Tongue (tissue), 2 donors: ENCODE data around the gene MDGA2. TPM values are rescaled to one million over a fixed set of nuclear protein-coding genes. Genes with fewer than 3 reads are reported as not detected.

Source experiments
- DNase-seq: peaks from one replicate; pipeline ENCODE4 v3.0.0-alpha.2; 2015
- total RNA-seq: library from RNA; depleted of rRNA; stranded (reverse); fragments of >200 nt; gene quantifications from one replicate; pipeline ENCODE4 v1.2.3, GENCODE V29; 2014

Gene MDGA2
- total RNA-seq, 1 donor from 2014 or later, result 1.0 TPM

DNA sequence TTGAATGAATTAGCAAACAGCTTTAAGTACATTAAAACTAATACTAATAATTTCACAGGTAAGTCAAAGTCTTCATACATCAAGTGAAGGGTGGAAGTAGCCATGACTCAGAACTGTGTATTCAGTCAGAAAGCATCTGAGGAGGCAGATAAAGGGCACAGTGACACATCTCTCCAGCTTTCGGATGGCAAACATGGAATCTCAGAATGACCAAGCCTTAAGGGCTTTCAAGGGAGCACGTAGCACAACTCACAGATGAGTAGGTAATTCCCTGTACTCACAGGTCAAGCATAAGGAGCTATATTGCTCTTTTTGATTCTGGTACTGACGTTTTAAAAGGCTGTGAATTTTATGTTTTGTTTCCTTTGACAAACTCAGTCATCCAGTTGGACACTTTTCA, 56.0 kb downstream of the MDGA2 start:
- no peak for DNase-seq

DNA sequence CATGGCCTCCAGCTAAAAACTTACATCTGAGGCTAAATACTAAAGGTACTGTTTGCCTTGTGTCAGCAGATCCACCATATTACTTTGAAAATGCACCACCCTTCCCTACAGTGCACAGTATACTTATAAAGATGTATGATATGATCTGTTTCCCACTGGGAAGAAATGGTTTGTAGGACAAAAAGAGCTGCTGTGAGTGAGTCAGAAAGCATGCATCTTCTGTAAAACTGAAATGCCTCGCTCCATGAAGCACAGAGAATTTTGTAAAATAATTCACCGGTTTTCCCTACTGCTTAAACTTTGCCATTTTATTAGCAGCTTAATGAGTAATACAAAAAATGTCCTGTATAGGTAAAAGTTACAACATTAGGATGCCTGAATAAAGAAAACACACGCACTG, 68.8 kb downstream of the MDGA2 start:
- DNase-seq, result no peak

DNA sequence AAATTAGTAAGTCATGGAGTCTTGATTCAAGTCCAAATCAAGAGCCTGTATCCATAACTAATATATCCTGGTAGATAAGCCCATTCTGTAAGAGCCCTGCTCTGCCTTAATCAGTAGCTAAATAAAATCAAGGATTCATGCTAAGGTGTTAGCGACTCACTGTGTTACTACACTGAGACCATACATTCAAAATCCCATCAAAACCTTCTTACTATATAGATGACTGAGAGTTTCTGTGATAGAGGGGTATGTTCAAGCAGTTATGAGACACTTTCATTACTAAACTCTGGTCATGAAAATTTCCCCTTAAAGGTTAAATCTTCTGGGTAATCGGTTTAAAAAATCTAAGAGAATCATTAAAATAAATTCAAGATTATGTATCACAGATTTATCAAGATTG, 78.5 kb downstream of the MDGA2 start:
- no peak for DNase-seq

DNA sequence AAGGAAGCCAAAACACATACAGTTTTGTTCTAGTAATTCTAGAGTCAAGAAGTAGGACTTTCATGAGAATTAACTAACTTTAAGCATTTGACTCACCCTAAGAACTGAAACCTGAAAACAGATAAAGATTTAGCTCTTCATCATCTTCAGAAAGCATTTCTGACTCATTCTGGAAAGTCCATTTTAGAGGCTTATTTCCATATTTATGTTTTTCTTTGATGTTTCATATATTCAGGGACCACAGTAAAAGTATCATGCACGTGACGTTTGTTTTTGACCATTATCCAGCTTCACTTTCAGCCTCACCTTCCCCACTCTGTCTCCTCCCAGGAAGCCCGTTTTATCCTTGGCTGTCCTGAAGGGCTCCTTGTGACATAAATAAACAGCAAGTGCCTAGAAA, 79.2 kb downstream of the MDGA2 start:
- no peak for DNase-seq

DNA sequence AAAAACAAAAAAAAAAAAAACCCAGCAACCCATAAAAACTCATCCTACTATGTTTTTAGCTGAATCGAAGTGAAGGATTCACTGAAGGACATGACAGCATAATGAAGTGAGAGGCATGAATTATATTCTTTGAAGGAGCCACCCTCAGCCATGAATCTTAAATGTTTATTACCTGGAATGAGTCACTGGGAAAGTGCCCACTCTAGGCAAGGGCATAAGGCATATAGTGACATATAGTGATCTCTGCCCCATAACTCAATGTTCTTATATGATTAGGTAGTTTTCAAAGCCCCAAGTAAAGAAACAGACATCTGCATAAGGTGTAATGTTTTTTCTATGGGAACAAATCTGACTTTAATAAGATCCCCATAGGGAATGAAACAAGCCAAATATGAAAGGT, 79.9 kb downstream of the MDGA2 start:
- no peak for DNase-seq

DNA sequence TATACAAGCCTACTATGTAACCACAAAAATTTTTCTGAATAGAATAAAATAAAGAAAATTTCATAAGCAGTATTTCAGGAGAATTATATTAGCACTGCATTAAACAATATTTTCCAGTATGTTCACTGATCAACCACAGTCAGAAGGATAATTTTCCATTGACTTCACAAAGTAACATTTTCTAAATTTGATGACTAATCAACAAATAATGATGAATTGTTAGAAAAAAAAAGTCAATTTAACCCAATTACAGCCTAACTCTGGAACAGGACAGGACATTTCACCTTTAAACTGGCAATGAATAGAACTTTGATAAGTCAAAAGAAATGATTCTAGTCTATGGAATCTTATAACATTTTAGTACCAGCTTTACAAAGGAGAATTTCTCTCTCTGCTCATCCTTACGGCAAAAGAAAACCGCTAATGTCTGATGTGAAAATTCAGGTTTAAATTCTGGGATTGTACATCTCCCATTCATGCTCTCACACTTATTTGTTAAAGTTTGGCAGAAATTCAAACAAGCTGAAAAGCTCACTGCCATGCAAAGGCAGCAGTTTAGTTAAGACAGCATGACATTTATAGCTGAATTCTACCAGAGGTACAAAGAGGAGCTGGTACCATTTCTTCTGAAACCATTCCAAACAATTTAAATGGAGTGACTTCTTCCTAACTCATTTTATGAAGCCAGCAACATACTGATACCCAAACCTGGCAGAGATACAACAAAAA, 84.5 kb downstream of the MDGA2 start:
- DNase-seq, result no peak

DNA sequence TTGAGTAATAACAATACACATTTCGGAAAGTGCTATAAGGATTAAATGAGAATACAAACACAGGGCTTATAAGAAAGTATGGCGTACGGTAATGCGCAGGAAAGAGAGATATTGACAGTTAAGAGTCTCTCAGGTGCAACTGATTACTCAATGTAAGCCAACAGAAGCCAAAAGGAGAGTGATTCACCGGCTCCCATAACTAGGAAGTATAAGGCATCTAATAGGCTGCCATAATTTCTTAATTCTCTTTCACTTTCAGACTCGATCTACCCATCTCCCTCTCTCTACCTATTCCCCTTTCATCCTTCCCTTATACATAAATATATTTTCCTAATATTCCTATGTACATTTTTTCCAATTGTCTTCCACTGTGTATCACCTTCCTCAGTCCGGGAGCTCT, 90.0 kb downstream of the MDGA2 start:
- DNase-seq, result no peak

DNA sequence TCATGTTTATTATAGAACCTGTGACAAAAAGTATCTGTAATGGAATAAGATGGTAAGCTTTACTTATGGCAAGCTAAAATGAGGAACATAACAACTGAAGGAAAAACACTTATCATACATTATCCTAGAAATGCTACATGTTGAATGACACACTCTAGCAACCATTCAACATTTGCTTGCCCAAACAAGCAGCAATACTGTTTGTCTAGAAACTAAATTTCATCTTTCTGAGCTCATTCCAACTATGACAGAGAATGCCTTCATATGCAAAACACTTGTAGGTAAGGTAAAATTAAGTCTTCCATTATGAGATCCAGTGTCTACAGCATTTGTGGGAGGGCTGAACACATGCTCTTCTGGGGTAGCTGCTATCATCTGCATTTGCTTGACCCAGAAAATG, 108.1 kb downstream of the MDGA2 start:
- DNase-seq, result no peak

DNA sequence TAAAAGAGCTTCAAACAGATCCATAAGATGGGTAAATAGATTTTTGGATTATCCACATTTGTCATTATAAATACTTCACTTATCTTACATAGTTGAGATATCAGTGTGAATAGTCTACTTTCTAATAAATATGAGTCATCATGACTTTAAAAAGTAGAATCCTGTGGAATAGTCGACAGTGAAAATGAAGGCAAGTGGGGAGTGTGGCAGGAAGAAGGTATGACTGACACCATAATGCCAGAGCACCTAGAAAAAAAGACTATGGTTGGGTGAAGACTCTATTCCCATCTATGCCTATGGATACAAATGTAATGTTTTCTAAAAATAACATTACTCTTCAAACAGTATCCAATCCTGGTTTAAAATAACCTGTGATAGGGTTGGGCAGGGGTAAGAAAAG, 117.5 kb downstream of the MDGA2 start:
- no peak for DNase-seq

DNA sequence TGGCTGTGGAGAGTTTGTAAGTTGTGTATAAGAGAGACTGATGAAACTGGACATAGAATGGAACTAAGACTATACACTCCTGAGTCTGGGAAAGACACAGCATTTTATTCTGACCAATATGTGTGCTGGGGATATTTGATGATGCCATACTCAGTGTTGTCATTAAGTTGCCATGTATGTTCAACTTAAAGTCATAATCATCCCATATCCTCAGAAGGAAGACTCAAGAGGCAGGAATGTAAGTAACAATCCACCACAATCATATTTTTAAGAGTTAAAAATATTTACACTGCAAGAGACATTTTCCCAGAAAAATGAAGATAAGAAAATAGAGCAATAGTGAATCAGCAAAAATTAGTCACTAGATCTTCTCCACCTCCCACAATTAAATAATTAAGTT, 120.1 kb downstream of the MDGA2 start:
- no peak for DNase-seq

DNA sequence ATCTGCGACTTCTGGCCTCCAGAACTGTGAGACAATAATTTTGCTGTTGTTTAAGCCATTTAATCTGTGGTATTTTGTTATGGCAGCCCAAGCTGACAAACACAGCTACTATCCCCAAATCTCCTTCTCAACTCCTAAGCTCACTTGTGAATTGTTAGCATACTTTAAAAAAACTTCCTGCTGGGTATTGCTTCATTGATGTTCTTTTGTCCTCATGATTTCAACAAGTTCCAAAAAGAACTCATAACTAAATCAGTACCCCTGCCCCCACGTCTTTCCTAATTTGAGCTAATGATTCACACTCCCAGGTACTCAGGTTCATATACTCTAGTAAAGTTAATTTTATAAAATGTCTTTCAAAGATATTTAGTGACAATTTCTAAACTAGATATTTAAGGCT, 125.5 kb downstream of the MDGA2 start:
- no peak for DNase-seq

DNA sequence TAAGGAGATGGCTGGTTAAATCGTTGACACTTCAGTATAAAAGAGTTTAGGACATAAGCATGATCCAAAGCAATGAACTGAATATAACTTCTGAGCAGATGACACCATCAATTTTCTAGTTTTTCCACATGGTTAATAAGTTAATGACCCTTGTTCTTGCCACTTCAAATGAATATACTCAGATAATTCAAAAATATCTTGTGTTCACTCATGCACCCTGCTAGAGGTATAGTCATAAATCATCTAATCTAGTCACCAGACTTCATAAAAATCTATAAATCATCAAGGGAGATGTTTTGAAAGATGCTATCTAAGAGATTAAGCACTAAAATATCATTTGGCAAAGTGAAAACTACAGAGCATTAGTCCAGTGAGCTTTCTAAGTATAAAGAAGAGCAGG, 131.9 kb downstream of the MDGA2 start:
- no peak for DNase-seq

DNA sequence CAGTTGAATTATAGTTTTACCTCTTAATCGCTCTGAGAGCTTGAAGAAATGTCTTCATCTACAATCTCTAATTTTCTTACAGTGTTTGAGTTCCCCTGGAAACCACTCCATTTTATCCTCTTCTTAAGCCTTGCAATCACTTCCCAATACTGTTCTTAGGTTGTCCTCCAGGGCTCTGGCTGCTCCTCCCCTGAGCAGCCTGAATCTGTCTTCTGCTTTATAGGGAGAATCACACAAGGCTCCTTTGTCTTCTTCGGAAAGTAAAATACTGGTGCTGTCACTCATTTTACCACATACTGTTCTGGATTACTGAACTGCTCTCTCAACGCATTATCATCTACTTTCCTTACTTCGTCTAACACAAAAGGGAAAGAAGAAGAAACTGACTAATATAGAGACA, 133.7 kb downstream of the MDGA2 start:
- no peak for DNase-seq

DNA sequence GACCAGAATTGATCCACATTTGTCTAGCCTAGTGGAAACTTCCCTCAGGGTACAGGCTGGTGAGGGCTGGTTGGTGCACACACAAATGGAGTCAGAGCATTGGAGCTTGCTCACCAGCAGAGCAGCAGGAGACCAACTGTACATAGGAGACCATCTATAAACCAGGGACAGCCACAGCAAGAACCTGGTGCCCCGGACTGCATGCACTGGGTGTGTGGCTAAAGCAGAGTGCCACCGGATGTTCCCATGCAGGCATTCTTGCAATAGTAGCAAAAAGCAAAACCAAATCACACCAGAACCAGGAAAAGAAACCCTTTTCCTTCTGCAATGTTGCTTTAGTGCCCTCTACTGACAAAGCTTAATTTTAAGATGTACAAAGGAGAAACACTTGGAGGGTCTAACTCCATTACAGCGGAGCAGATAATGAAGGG, 136.4 kb downstream of the MDGA2 start:
- DNase-seq, result peak; percentile 35

DNA sequence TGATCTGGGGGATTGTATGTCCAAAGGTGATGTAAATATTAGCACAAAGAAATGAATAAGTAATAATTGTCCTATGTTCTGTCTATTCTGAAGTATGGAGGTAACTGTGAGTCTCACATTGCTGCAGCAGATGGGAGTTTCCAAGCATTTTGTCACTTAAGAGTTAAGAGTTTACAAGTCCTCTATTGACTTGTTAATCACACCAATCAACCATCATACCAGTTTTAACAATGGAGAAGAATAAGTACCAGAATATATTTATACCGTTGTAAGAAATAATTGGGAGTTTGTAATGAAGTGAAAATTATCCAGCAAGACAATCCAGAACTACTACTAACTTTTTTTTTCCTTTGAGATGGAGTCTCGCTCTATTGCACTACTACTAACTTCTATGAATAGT, 139.1 kb downstream of the MDGA2 start:
- no peak for DNase-seq

DNA sequence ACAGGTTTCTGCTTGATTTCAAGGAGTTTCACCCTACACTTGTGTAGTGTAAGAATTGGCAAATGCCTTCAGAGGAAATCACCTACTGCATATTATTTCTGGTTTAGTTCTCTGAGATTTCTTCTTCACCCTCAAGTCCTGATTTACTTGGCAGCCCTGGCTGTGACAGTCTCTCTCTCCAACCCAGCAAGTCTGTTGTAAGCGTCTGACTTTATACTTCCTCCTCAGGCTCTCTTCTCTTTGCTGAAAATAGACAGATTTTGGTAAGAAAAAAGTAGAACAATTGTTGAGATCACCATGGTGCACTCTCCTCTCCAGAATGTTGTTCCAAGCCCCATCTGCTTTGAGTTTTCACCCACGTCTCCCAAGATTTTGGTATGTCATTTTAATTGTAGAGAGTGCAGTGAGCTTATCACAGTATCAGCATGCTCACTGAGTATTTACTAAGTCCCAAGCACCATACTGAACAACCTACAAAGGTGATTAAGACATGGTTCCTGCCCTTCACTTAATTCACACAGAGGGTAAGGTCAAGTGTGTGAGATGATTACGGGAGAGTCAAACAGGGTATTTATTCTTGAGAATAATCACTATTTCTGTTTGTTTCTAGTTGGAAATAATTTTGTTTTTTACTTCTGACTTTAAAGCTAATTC, 148.7 kb downstream of the MDGA2 start:
- DNase-seq, result no peak

DNA sequence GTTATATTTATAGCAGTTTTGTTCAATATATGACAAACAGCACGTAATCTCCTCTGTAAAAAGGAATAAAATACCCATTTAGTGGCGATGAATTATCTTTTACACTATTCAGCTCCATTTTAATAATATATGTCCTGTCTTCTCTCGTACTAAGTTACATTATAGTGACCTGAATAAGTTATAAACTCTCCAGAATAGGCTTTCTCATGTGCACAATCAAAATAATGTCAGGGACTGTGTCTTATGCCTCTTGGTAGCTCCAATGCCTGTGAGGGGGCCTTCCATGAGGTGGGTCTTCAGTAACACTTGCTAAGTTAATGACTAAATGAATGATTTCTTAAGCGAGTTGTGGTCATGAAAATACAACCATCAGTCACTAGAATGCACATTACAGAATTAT, 150.9 kb downstream of the MDGA2 start:
- no peak for DNase-seq

DNA sequence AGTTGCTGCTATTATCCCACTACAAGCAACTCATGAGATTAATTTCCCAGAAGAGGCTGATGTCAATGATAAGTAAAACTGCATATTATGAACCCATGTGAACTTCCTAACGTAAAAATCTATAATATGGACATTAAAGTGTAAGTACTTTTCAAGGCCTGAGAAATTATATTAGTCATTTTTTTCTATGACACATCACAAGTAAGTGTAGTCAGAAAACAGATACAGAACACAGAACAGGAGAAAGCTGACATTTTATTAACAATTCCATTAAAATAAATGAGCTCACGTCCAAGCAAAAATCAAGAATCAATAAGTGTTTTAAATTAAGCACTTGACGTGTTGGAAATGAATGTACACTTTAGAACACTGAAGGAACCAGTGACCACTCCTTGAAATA, 155.0 kb downstream of the MDGA2 start:
- no peak for DNase-seq

DNA sequence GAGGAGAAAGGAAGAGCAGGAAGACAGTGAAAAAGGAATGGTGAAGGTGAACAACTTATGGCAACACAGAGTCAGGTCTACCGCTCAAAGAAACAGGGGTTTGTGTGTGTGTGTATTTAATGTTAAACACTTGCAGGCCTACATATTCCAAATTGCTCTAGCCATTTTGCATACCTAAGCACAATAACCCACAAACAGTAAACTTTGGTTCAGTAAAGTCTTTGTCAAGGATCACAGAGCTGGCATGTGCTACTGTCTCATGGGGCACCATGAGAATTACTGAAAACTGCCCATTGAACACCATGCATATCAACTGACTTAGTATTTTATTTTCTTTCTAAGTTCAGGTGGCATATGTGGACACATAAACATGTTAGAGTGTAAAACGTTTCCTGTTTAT, 163.6 kb downstream of the MDGA2 start:
- no peak for DNase-seq

DNA sequence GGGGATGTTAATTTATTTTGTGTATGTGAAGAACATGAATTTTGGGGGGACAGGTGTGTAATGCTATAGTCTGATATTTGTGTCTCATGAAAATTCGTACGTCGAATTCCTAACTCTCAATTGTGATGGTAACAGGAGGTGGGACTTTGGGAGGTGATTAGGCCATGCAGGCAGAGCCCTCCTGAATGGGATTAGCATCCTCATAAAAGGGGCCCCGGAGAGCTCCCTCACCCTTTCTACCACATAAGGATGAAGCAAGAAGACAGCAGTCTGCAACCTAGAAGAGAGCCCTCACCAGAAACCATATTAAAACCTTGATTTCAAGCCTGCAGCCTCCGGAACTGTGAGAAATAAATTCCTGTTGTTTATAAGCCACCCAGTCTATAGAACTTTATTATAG, 165.4 kb downstream of the MDGA2 start:
- DNase-seq, result no peak

DNA sequence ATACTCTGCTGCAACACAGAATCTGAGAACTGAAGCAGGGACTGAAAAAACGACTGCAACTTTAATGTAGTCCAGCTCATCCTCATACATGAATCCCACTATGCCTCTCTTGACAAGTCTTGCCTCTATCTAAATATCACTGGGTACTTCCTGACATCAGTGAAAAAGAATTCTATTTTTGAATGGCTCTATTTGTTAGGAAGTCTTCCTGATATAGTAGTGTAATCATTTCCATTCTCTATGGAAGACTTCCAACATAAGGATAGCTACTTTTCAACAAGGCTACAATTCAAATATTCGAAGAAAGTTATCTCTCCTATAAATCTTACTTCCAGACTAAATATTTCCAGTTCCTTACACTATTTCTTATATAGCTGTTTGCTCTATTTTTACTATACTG, 167.5 kb downstream of the MDGA2 start:
- peak; percentile 18 for DNase-seq

DNA sequence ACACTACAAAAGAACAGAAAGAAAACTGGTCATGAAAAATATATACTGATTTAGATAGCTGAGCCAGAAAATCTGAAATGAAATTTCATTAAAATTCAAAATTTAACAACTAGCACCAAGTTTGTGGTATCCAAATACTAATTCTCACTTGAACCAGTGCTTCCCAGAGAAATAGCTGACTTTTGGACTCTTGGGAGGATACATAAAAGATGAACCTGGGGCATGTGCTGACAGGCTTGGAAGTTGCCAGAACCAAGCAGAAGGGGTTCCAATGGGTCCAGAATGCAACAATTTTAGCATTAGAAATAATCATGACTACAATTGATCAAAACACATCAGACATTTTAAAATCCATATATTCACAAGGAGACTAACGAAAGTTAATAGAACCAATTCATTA, 175.0 kb downstream of the MDGA2 start:
- DNase-seq, result no peak

DNA sequence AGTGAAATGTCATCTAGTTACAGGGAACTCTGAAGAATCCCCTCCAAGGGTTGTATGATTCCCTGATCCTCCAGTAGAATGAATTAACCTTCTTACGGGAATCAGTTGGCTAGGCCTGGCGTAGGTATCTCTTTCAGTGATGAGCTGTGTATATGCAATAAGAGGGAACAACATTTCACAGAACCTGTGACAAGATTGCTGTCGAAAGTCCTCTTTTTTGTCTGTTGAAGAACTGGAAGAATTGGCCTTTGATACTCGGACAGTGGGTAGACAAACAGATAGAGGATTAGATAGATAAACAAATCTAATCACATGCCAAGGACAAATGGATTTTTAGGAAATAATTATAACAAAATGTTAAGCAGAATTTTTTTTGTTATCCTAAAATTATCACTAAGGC, 184.6 kb downstream of the MDGA2 start:
- no peak for DNase-seq

DNA sequence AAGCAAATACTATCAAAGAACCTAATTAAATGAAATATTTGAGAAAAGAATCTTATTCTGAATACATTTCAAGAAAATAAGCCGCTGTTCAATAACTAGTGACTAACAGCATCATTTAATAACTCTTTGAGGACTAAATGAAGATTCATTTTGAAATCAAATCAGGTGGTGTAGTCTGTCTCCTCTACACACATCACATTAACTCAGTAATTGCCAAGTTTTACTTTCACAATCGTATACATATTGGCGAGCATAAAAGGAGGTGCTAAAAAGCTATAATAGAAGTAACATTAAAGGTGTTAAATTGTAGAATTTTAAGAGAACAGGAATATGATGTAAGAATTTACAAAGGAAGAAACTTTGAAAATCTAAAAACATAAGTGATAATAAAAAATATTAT, 185.1 kb downstream of the MDGA2 start:
- no peak for DNase-seq
